Measurements from ENCODE around the gene NAA10.

DNA sequence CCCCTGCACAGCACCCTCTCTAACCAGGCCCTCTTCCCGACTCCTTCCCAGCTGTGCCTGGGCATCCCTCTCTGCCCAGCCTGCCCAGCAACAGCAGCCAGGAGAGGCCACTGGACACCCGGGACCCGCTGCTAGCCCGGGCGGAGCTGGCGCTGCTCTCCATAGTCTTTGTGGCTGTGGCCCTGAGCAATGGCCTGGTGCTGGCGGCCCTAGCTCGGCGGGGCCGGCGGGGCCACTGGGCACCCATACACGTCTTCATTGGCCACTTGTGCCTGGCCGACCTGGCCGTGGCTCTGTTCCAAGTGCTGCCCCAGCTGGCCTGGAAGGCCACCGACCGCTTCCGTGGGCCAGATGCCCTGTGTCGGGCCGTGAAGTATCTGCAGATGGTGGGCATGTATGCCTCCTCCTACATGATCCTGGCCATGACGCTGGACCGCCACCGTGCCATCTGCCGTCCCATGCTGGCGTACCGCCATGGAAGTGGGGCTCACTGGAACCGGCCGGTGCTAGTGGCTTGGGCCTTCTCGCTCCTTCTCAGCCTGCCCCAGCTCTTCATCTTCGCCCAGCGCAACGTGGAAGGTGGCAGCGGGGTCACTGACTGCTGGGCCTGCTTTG, 29.2 kb downstream of the NAA10 start:
- TF ChIP-seq CTCF (IDR thresholded peaks at IDR 0.05) (no peak), POLR2A (IDR thresholded peaks at IDR 0.05) (no peak)

Measured in heart left ventricle (tissue), 13 donors.